ENCODE data around the gene SEPTIN1.
A peak's percentile ranks its signal among the peaks of the same experiment; 100 is the strongest.

SEPTIN1 gene

GRCh38 chr16:30378236-30379157 lies 3.9 kb downstream of the SEPTIN1 start (continued):
- TF ChIP-seq ZNF23 (tag by site-specific recombination; IDR thresholded peaks at IDR 0.05; ENCODE audit: borderline replicate concordance) (no peak), ZNF248 (tag by site-specific recombination; IDR thresholded peaks at IDR 0.05) (no peak), ZNF157 (tag by site-specific recombination; IDR thresholded peaks at IDR 0.05) (no peak), PRDM1 (tag by site-specific recombination; IDR thresholded peaks at IDR 0.05) (peak; percentile 39; the same call in 1 of the 2 replicates), HOXC10 (CRISPR knock-in tag; IDR thresholded peaks at IDR 0.05) (no peak; the same call in 1 of the 2 replicates), ZNF140 (tag by site-specific recombination; IDR thresholded peaks at IDR 0.05) (no peak)

GRCh38 chr16:30377812-30378235 lies 4.5 kb downstream of the SEPTIN1 start:
- Histone ChIP-seq H3K9me3 (ENCODE audit: control insufficient read depth, insufficient read depth, low read depth, low read length) (no peaks in the 10 kb centered on the region), H3K4me3 (ENCODE audit: low read depth, low read length) (peak overlapping the region; percentile 68), H3K4me1 (ENCODE audit: control insufficient read depth, insufficient read depth, low read length) (no peaks in the 10 kb centered on the region), H3K27ac (ENCODE audit: extremely low read depth, low read depth, low read length) (peak overlapping the region; percentile 97), H3K36me3 (ENCODE audit: control insufficient read depth in 2 of 2, insufficient read depth in 1 of 2, low read length in 2 of 2) (peaks cover 0 to 8% of the 10 kb centered on the region in 2 experiments; a peak in 1 of 3 replicates)
- ChIA-PET CTCF (interaction anchor here (1.0 to 1.5 kb wide), 6 partner anchors 9 to 266 kb away, joined by 3 to 5 read pairs (median 4); partner anchors contain the start of gene ZNF48), POLR2A (interaction anchor here (0.6 to 3.2 kb wide), 18 partner anchors 8 to 404 kb away, joined by 3 to 19 read pairs (median 3); partner anchors contain the start of genes CD2BP2, DCTPP1, FBRS and TAOK2)
- TF ChIP-seq ZNF433 (tag by site-specific recombination; IDR thresholded peaks at IDR 0.05; ENCODE audit: low read depth) (no peak), HIC1 (tag by site-specific recombination; IDR thresholded peaks at IDR 0.05) (peak; percentile 50; the same call in 1 of the 2 replicates), ZNF629 (tag by site-specific recombination; IDR thresholded peaks at IDR 0.05) (peak; percentile 86), ZNF335 (tag by site-specific recombination; conservative IDR thresholded peaks at IDR 0.05) (peak; percentile 95), ZNF561 (tag by site-specific recombination; IDR thresholded peaks at IDR 0.05; ENCODE audit: borderline replicate concordance) (peak; percentile 96), MZF1 (tag by site-specific recombination; IDR thresholded peaks at IDR 0.05; ENCODE audit: borderline replicate concordance) (peak; percentile 66), ZNF677 (tag by site-specific recombination; IDR thresholded peaks at IDR 0.05) (no peak), PRDM10 (tag by site-specific recombination; IDR thresholded peaks at IDR 0.05) (peak; percentile 95), ZNF324 (tag by site-specific recombination; IDR thresholded peaks at IDR 0.05) (peak; percentile 73; the same call in 1 of the 2 replicates), ZBTB21 (tag by site-specific recombination; IDR thresholded peaks at IDR 0.05) (peak; percentile 65), ZNF362 (tag by site-specific recombination; IDR thresholded peaks at IDR 0.05) (peak; percentile 89), SP3 (tag by site-specific recombination; IDR thresholded peaks at IDR 0.05) (peak; percentile 94), KLF10 (tag by site-specific recombination; IDR thresholded peaks at IDR 0.05) (peak; percentile 96), ZNF571 (tag by site-specific recombination; IDR thresholded peaks at IDR 0.05) (no peak), ZNF843 (tag by site-specific recombination; IDR thresholded peaks at IDR 0.05) (peak; percentile 10; the same call in 1 of the 2 replicates), ZNF398 (tag by site-specific recombination; IDR thresholded peaks at IDR 0.05) (no peak), ATF2 (tag by site-specific recombination; IDR thresholded peaks at IDR 0.05; ENCODE audit: low read depth) (peak; percentile 93), YY1 (tag by site-specific recombination; IDR thresholded peaks at IDR 0.05) (no peak; the same call in 1 of the 2 replicates), REPIN1 (tag by site-specific recombination; IDR thresholded peaks at IDR 0.05; ENCODE audit: low read depth) (no peak; the same call in 1 of the 2 replicates)

Data from HEK293 (cell line).